ENCODE measurements around the gene SLC41A3. TPM values are rescaled to one million over a fixed set of nuclear protein-coding genes. Genes with fewer than 3 reads are reported as not detected.

The SLC41A3 gene
- total RNA-seq, 2 donors from 2014 or later, result 46.8 to 50.4 TPM

DNA sequence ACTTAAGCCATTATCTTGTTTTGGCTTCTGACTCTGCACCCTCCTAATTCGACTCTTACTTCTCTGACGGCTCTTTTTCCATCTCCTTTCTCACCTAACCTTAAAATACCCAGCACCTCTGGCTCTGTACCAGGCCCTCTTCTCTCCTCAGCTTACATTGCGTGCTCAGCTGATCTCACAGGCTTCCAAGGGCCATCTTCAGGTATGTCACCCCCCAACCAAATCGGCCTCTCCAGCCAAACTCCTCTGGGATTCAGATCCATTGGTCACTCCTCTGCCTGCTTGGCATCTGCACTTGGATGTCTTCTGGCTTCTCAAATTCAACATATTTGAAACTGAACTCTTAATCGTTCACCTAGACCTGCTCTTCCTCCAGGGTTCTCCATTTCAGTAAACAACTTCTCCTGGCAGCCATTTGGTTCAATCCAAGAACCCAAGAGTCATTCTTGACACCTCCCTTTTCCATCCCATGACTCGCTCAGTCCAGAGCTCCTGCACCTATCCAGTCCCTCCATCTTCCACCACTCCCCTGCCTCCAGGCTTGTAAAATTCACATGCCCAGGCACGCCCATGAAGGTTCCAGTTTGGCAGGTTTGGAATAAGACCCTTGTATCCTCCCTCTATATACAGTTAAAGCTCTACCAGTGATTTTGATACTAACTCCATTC lies 35.2 kb upstream of the SLC41A3 start:
- no peak for DNase-seq

DNA sequence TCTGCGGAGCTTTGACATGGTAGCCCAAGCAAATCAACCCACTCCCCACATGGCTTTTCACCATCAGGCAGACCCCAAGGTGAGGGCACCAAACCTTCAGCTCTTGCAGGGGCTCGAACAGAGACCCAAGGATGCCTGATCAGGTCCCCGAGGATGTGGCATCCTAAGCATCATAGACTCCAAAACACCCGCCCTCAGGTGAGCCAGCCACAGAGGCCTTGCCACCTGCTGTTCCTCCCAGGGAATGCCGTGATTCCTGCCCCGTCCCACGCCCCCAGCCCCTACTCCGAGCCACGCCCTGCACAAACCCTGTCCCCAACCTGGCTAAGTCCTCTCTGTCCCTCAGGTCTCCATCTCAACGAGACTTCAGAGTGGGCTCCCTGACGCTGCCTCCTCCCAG lies 34.7 kb upstream of the SLC41A3 start:
- Mint-ChIP-seq H3K36me3 (ENCODE audit: low read depth) (no peaks in the 10 kb centered on the region), H3K9me3 (no peaks in the 10 kb centered on the region), H3K4me3 (no peak overlapping the region), H3K27me3 (ENCODE audit: insufficient read depth) (peaks cover 1% of the 10 kb centered on the region), H3K27ac (no peak overlapping the region), H3K4me1 (no peaks in the 10 kb centered on the region)
- no peak overlapping the region for H3K27ac ChIP-seq (ENCODE audit: low read depth, low read length)
- H3K4me3 ChIP-seq (ENCODE audit: low read length), result no peak overlapping the region
- TF ChIP-seq, protein P1, sequence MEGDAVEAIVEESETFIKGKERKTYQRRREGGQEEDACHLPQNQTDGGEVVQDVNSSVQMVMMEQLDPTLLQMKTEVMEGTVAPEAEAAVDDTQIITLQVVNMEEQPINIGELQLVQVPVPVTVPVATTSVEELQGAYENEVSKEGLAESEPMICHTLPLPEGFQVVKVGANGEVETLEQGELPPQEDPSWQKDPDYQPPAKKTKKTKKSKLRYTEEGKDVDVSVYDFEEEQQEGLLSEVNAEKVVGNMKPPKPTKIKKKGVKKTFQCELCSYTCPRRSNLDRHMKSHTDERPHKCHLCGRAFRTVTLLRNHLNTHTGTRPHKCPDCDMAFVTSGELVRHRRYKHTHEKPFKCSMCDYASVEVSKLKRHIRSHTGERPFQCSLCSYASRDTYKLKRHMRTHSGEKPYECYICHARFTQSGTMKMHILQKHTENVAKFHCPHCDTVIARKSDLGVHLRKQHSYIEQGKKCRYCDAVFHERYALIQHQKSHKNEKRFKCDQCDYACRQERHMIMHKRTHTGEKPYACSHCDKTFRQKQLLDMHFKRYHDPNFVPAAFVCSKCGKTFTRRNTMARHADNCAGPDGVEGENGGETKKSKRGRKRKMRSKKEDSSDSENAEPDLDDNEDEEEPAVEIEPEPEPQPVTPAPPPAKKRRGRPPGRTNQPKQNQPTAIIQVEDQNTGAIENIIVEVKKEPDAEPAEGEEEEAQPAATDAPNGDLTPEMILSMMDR (conservative IDR thresholded peaks at IDR 0.05), result no peak
- no peaks in the 10 kb centered on the region for H3K36me3 ChIP-seq (ENCODE audit: control insufficient read depth, insufficient read depth, low read length)
- H3K4me1 ChIP-seq (ENCODE audit: control insufficient read depth, insufficient read depth, low read length), result no peaks in the 10 kb centered on the region
- H3K9me3 ChIP-seq (ENCODE audit: control insufficient read depth, low read length), result no peaks in the 10 kb centered on the region
- WGBS, 2 experiments (ENCODE audit: insufficient coverage in 1 of 2, insufficient read length in 1 of 2), result 91 to 97% methylated on average over 6 to 11 of the region's 11 CpGs
- H3K9ac ChIP-seq (ENCODE audit: extremely low read depth, low read length, poor library complexity, severe bottlenecking), result no peak overlapping the region
- peak; percentile 24 for DNase-seq
- H3K27me3 ChIP-seq (ENCODE audit: control insufficient read depth, insufficient read depth, low read length, poor library complexity, severe bottlenecking), result no peaks in the 10 kb centered on the region

More for the DNA sequence above, 35.2 kb upstream of the SLC41A3 start:
- Mint-ChIP-seq H3K36me3 (ENCODE audit: low read depth) (no peaks in the 10 kb centered on the region), H3K27ac (no peak overlapping the region), H3K27me3 (ENCODE audit: insufficient read depth) (peaks cover 1% of the 10 kb centered on the region), H3K4me1 (no peaks in the 10 kb centered on the region), H3K4me3 (no peak overlapping the region), H3K9me3 (no peaks in the 10 kb centered on the region)
- Histone ChIP-seq H3K36me3 (ENCODE audit: control insufficient read depth, insufficient read depth, low read length) (no peaks in the 10 kb centered on the region), H3K9ac (ENCODE audit: extremely low read depth, low read length, poor library complexity, severe bottlenecking) (no peak overlapping the region), H3K4me1 (ENCODE audit: control insufficient read depth, insufficient read depth, low read length) (no peaks in the 10 kb centered on the region), H3K4me3 (ENCODE audit: low read length) (no peak overlapping the region), H3K9me3 (ENCODE audit: control insufficient read depth, low read length) (no peaks in the 10 kb centered on the region), H3K27ac (ENCODE audit: low read depth, low read length) (no peak overlapping the region), H3K27me3 (ENCODE audit: control insufficient read depth, insufficient read depth, low read length, poor library complexity, severe bottlenecking) (no peaks in the 10 kb centered on the region)
- TF ChIP-seq, protein P1 (conservative IDR thresholded peaks at IDR 0.05), result no peak
- 88 to 95% methylated on average over 5 to 7 of the region's 7 CpGs for WGBS, 2 experiments (ENCODE audit: insufficient coverage in 1 of 2, insufficient read length in 1 of 2)

DNA sequence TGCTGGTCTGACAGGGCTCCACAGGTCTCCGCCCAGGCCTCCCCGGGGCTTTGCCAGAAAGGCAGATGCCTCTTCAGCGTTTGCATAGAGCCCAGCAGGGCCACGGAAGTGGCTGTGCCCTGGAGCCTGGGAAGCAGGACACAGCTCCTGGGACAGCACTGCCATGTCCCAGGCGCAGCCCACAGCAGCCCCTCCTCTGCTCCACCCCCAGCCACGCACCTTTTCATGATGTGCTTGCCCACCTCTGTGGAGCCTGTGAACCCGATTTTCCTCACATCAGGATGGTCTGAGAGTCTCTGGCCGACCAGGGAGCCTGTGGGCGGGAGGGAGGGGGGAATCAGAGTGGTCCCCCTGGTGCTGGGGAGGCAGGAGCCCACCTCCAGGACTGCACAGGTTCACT lies 33.9 kb upstream of the SLC41A3 start:
- DNase-seq, result peak; percentile 24

More for the DNA sequence above, 33.9 kb upstream of the SLC41A3 start:
- Mint-ChIP-seq H3K4me1 (no peaks in the 10 kb centered on the region), H3K27me3 (ENCODE audit: insufficient read depth) (peaks cover 1% of the 10 kb centered on the region), H3K4me3 (no peak overlapping the region), H3K9me3 (no peaks in the 10 kb centered on the region), H3K27ac (no peak overlapping the region), H3K36me3 (ENCODE audit: low read depth) (no peaks in the 10 kb centered on the region)
- TF ChIP-seq, protein P1 (conservative IDR thresholded peaks at IDR 0.05), result no peak
- Histone ChIP-seq H3K27ac (ENCODE audit: low read depth, low read length) (no peak overlapping the region), H3K27me3 (ENCODE audit: control insufficient read depth, insufficient read depth, low read length, poor library complexity, severe bottlenecking) (no peaks in the 10 kb centered on the region), H3K36me3 (ENCODE audit: control insufficient read depth, insufficient read depth, low read length) (no peaks in the 10 kb centered on the region), H3K4me1 (ENCODE audit: control insufficient read depth, insufficient read depth, low read length) (no peaks in the 10 kb centered on the region), H3K9ac (ENCODE audit: extremely low read depth, low read length, poor library complexity, severe bottlenecking) (no peak overlapping the region), H3K9me3 (ENCODE audit: control insufficient read depth, low read length) (no peaks in the 10 kb centered on the region), H3K4me3 (ENCODE audit: low read length) (no peak overlapping the region)
- WGBS, 2 experiments (ENCODE audit: insufficient coverage in 1 of 2, insufficient read length in 1 of 2), result 85 to 91% methylated on average over 4 to 9 of the region's 9 CpGs
